ENCODE results near the gene SETD1A.
"Not testable (repeated sequence)": the region's sequence is repeated elsewhere in the genome, so short reads cannot be mapped to it uniquely, and the experiment has no call there.

The SETD1A gene

GRCh38 chr16:30925995-30926811 lies 31.4 kb upstream of the SETD1A start:
- peaks cover 39% of the 10 kb centered on the region for H3K4me1 Mint-ChIP-seq
- peak overlapping the region in 1 of 2 donors; percentile 17 for H3K27ac Mint-ChIP-seq
- no peaks in the 10 kb centered on the region for H3K9me3 Mint-ChIP-seq
- no peaks in the 10 kb centered on the region for H3K27me3 Mint-ChIP-seq
- no peak for DNase-seq
- no peak overlapping the region for H3K4me3 Mint-ChIP-seq
- no peak for ATAC-seq

GRCh38 chr16:30926937-30927788 lies 30.4 kb upstream of the SETD1A start:
- no peak for DNase-seq
- Mint-ChIP-seq H3K9me3 (no peaks in the 10 kb centered on the region), H3K27ac (peak overlapping the region in 1 of 2 donors; percentile 54), H3K4me1 (peaks cover 29% of the 10 kb centered on the region), H3K4me3 (no peak overlapping the region), H3K27me3 (no peaks in the 10 kb centered on the region)
- ATAC-seq: no peak

- peak; percentile 17 for ATAC-seq
Observed at GRCh38 chr16:30927789-30928378, 29.7 kb upstream of the SETD1A start.

GRCh38 chr16:30928390-30928789 lies 29.2 kb upstream of the SETD1A start:
- no peak overlapping the region for H3K27ac Mint-ChIP-seq
- no peak overlapping the region for H3K4me3 Mint-ChIP-seq
- no peak for DNase-seq
- H3K27me3 Mint-ChIP-seq: no peaks in the 10 kb centered on the region
- no peak for ATAC-seq
- no peaks in the 10 kb centered on the region for H3K9me3 Mint-ChIP-seq
- peaks cover 27% of the 10 kb centered on the region for H3K4me1 Mint-ChIP-seq

More at GRCh38 chr16:30927789-30928378, 29.7 kb upstream of the SETD1A start:
- Mint-ChIP-seq H3K27me3 (no peaks in the 10 kb centered on the region), H3K9me3 (no peaks in the 10 kb centered on the region), H3K4me3 (no peak overlapping the region), H3K27ac (no peak overlapping the region), H3K4me1 (peaks cover 27% of the 10 kb centered on the region)
- DNase-seq: peak in 1 of 2 donors; percentile 22

- no peak overlapping the region for H3K4me3 Mint-ChIP-seq
- ATAC-seq (no peak), DNase-seq (no peak)
- H3K27ac Mint-ChIP-seq: no peak overlapping the region
- no peaks in the 10 kb centered on the region for H3K9me3 Mint-ChIP-seq
- peaks cover 27% of the 10 kb centered on the region for H3K4me1 Mint-ChIP-seq
- no peaks in the 10 kb centered on the region for H3K27me3 Mint-ChIP-seq
Observed at GRCh38 chr16:30929167-30929566, 28.4 kb upstream of the SETD1A start.

- DNase-seq (no peak), ATAC-seq (peak; percentile 29)
- H3K9me3 Mint-ChIP-seq: no peaks in the 10 kb centered on the region
- no peak overlapping the region for H3K27ac Mint-ChIP-seq
- no peaks in the 10 kb centered on the region for H3K27me3 Mint-ChIP-seq
- H3K4me3 Mint-ChIP-seq: no peak overlapping the region
- peaks cover 26% of the 10 kb centered on the region for H3K4me1 Mint-ChIP-seq
Observed at GRCh38 chr16:30930160-30930571, 27.4 kb upstream of the SETD1A start.

GRCh38 chr16:30931068-30931650 lies 26.4 kb upstream of the SETD1A start:
- ATAC-seq (no peak), DNase-seq (no peak)
- Mint-ChIP-seq H3K27ac (no peak overlapping the region), H3K9me3 (no peaks in the 10 kb centered on the region), H3K4me3 (no peak overlapping the region), H3K27me3 (no peaks in the 10 kb centered on the region), H3K4me1 (peaks cover 23% of the 10 kb centered on the region)

GRCh38 chr16:30934827-30935557 lies 22.6 kb upstream of the SETD1A start:
- H3K9me3 Mint-ChIP-seq: no peaks in the 10 kb centered on the region
- peaks cover 24% of the 10 kb centered on the region for H3K4me1 Mint-ChIP-seq
- H3K4me3 Mint-ChIP-seq: no peak overlapping the region
- no peaks in the 10 kb centered on the region for H3K27me3 Mint-ChIP-seq
- H3K27ac Mint-ChIP-seq: peak overlapping the region; percentile 2 to 60
- peak; percentile 24 to 46 for DNase-seq
- peak; percentile 67 for ATAC-seq

- Mint-ChIP-seq H3K4me1 (peaks cover 40% of the 10 kb centered on the region), H3K9me3 (no peaks in the 10 kb centered on the region)
- no peak for DNase-seq
Observed at GRCh38 chr16:30937692-30938091, 19.9 kb upstream of the SETD1A start.

GRCh38 chr16:30939571-30939970 lies 18.0 kb upstream of the SETD1A start:
- H3K4me1 Mint-ChIP-seq: peaks cover 41% of the 10 kb centered on the region
- not testable (repeated sequence) for ATAC-seq, H3K9me3 Mint-ChIP-seq, H3K27me3 Mint-ChIP-seq, DNase-seq, H3K4me3 Mint-ChIP-seq
- peak overlapping the region in 1 of 2 donors; percentile 55 for H3K27ac Mint-ChIP-seq

More at GRCh38 chr16:30937692-30938091, 19.9 kb upstream of the SETD1A start:
- H3K4me3 Mint-ChIP-seq: no peak overlapping the region
- H3K27me3 Mint-ChIP-seq: no peaks in the 10 kb centered on the region
- no peak for ATAC-seq
- H3K27ac Mint-ChIP-seq: peak overlapping the region in 1 of 2 donors; percentile 70

GRCh38 chr16:30941600-30942425 lies 15.7 kb upstream of the SETD1A start:
- Mint-ChIP-seq H3K4me3 (peak overlapping the region in 1 of 2 donors; percentile 74), H3K9me3 (no peaks in the 10 kb centered on the region)

GRCh38 chr16:30942426-30942806 lies 15.1 kb upstream of the SETD1A start:
- H3K9me3 Mint-ChIP-seq: no peaks in the 10 kb centered on the region
- no peaks in the 10 kb centered on the region for H3K27me3 Mint-ChIP-seq
- H3K27ac Mint-ChIP-seq: no peak overlapping the region

More at GRCh38 chr16:30941600-30942425, 15.7 kb upstream of the SETD1A start:
- Mint-ChIP-seq H3K27ac (peak overlapping the region in 1 of 2 donors; percentile 74), H3K27me3 (no peaks in the 10 kb centered on the region), H3K4me1 (peaks cover 32% of the 10 kb centered on the region)
- ATAC-seq (peak; percentile 94), DNase-seq (peak; percentile 65 to 73)

GRCh38 chr16:30944352-30944751 lies 13.2 kb upstream of the SETD1A start:
- DNase-seq (no peak), ATAC-seq (no peak)
- no peaks in the 10 kb centered on the region for H3K9me3 Mint-ChIP-seq
- H3K4me1 Mint-ChIP-seq: peaks cover 20% of the 10 kb centered on the region
- H3K27ac Mint-ChIP-seq: peak overlapping the region; percentile 35 to 66
- no peak overlapping the region for H3K4me3 Mint-ChIP-seq
- H3K27me3 Mint-ChIP-seq: no peaks in the 10 kb centered on the region

More at GRCh38 chr16:30942426-30942806, 15.1 kb upstream of the SETD1A start:
- DNase-seq: no peak
- peak; percentile 21 for ATAC-seq
- peaks cover 27% of the 10 kb centered on the region for H3K4me1 Mint-ChIP-seq
- peak overlapping the region; percentile 22 to 41 for H3K4me3 Mint-ChIP-seq

Measured in stimulated activated naive CD8-positive, alpha-beta T cell treated with anti-CD3 and anti-CD28 coated beads, Interleukin-15, amount 100 ng/mL, for 72 hours (primary cell).